NCI-H128 (cell line): ENCODE data around the gene ANGEL2.
"Not testable (repeated sequence)": the region's sequence is repeated elsewhere in the genome, so short reads cannot be mapped to it uniquely, and the experiment has no call there.

Experiments
- DNase-seq: peaks from one replicate; lab custom pipeline; 2025; ENCODE audit not compliant: unreplicated experiment; lab: John Stamatoyannopoulos, UW

ANGEL2 gene, protein sequence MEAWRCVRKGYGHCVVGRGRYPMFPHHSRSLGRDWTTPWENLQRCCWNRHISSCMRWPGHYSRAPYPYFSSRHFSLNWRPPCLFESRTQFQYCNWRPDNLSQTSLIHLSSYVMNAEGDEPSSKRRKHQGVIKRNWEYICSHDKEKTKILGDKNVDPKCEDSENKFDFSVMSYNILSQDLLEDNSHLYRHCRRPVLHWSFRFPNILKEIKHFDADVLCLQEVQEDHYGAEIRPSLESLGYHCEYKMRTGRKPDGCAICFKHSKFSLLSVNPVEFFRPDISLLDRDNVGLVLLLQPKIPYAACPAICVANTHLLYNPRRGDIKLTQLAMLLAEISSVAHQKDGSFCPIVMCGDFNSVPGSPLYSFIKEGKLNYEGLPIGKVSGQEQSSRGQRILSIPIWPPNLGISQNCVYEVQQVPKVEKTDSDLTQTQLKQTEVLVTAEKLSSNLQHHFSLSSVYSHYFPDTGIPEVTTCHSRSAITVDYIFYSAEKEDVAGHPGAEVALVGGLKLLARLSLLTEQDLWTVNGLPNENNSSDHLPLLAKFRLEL

DNA sequence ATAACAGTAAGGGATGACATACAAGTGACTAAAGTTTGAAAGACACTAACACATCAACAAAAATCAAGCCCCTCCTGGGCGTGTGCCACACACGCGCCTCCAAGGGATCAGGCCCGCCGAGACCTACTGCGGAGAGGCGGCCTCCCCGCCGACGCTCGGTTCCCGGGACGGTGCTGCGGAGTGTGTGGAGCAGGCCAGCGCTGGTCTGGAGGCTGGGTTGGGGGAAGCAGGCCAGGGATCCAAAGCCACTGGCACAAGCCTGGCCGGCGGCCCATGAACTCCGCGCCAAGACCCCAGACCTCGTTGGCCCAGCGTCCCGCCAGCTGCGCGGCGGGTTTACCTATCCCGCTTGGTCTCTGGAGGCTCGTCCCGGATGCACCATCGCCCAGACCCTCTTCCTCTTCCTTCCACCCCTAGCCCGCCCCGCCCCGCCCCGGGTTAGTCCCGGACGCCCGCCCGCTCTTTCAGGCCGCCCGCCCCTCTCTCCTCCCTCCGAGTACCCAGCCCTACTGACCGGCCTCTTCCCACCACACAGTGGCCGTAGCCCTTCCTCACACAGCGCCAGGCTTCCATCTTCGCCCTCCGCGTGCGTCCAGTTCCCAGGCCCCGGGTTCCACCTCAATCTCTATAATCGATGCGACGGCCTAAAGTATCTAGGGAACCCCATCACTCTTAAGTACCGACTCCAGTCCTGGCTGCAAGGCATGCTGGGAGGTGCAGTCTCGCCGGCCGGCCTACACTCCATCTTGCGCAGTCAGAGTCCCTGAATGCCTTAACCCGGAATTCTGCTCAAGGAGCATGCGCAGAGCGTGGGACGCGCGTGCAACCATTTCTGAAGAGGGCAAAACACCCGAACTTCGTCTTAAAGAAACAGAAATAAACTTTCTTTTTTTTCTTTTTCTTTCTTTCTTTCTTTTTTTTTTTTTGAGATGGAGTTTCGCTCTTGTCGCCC is at the start of gene ANGEL2:
ANGEL2 (minus strand) TSS at position 769 of the 952 bp plus-strand sequence; CDS start at position 573, 196 bp downstream.
- peak; percentile 97 for DNase-seq

DNA sequence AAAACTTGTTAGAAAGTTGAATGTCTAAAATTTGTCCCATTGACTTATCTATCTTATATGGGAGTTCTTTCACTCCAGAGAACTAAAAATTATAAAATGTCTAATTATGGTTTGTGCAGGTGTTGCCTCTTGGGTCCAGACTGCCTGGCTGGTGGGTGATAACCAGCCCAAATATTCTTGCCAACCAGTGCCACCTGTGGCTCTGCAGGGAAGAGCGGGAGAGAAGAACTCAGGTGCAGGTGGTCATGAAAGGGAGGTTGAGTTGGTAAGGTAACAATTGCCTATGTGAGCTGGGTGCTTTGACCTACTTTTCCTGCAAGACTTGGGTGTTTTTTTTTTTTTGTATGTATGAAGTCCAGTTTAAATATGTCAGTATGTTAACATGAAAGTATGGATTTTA is 45.6 kb upstream of the ANGEL2 start:
- no peak for DNase-seq

DNA sequence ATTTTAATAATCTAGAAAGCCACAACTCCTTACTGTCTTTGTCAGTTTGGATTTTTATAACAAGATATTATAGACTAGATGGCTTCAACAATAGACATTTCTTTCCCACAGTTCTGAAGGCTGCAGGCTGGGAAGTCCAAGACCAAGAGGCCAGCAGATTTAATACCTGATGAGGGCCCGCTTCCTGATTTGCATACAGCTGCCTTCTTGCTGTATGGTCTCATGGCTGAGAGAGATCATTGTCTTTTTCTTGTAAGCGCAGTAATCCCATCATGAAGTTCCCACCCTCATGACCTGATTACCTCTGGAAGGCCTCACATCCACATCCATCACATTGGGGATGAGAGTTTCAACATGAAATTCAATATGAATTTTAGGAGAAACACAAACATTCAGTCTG is 45.2 kb upstream of the ANGEL2 start:
- no peak for DNase-seq

DNA sequence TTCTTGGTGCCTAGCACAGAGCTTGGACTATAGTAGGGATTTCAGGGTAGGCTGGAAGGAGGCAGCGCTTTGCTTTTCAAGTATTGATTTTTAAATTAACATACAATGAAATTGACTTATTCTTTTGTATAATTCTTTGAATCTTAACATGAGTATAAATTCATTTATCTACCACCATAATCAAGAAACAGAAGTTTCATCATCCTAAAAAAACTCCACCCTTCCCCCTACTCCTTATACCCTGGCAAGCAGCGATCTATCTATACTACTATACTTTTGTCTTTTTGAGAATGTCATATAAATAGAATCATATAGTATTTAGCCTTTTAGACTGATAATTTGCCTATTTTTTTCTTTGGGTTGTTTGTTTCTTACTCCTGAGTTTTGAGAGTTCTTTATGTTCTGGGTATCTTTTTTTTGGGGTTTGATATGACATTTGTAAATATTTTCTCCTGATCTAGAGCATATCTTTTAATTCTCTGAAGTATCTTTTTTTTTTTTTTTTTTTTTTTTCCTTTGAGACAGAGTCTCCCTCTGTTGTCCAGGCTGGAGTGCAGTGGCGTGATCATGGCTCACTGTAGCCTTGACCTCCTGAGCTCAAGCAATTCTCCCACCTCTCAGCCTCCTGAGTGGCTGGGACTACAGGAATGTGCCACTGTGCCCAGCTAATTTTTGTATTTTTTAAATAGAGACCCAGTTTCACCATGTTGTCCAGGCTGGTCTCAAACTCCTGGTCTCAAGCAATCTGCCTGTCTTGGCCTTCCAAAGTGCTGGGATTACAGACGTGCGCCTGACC is 41.8 kb upstream of the ANGEL2 start:
- DNase-seq, result no peak

DNA sequence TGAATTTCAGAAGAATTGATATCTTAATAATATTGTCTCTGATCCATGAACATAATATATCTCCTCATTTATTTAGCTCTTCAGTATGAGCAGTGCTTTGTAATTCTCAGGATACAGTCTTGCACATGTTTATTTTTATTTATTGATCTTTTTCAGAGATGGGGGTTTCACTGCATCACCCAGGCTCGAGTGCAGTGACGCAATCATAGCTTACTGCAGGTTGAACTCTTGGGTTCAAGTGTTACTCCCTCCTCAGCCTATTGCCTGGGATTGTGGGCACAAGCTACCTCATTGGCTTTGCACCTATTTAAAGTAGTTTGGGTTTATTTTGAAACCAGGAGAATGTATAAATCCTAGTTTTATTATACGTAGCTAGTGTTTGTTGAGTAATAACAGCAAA is 40.1 kb upstream of the ANGEL2 start:
- DNase-seq, result no peak

DNA sequence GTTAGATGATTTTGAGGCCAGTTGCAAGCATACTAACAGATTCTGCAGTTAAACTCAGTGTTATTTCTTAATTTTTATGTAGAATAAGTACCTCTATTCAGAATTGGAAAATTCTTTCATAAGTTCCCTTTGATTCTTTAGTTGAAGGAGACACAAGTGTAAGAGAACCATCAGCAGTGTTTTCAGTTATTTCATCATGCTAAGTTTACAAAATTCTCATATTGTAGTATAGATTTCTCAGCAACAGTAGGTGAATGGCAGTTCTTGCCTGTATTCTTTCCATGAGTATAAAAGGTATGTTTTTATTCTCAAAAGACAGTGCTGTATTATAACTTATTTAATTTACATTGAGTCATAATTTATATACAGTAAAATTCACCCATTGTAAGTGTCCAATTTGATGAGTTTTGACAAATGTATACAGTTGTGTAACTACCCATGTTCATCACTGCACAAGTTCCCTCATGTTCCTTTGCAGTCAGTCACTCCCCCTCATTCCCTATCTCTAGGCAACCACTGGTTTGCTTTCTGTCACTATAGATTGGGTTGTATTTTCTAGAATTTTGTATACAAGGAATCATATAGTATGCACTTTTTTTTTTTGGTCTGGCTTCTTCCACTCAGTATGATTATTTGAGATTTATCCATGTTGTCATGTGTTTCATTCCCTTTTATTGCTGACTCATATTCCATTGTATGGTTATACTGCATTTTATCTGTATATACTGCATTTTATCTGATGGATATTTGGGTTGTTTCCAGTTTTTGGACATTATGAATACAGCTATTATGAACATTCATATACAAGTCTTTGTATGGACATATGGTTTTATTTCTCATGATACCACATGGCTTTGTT is 39.3 kb upstream of the ANGEL2 start:
- no peak for DNase-seq

DNA sequence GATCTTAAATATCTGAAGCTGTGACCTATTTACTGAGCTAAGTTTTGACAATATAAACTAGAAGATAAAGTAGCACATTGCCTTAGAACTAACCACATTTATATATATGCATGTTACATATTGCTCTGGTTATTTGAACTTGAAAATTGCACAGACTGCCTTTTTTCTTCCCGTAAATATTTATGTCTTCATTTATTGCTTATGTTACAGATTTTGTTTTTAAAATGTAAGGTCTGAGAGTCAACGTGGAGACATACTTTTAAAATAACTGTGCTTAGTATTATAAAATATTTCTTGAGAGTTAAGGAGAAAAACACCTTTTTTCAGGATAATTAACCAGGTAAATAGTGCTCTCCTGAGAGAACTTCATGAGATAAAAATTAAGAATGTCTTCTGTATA is 38.5 kb upstream of the ANGEL2 start:
- DNase-seq, result no peak

DNA sequence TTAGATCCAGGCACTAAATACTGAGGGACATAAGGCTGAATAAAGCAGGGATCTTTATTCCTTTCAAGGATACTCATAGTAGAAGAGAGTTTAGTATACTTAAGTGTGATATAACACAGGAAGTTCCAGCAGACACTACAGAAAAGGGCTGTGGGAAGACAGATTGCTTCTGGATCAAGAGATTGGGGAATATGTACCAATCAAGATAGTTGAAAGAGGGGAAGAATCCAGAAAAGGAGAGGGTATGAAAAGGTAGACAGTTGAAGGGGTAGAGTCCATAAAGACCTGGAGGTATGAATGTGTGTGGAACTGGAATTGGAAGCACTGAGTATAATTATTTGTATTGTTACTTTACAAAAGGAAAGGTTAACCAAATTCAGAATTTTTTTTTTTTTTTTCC is 37.8 kb upstream of the ANGEL2 start:
- DNase-seq, result no peak

DNA sequence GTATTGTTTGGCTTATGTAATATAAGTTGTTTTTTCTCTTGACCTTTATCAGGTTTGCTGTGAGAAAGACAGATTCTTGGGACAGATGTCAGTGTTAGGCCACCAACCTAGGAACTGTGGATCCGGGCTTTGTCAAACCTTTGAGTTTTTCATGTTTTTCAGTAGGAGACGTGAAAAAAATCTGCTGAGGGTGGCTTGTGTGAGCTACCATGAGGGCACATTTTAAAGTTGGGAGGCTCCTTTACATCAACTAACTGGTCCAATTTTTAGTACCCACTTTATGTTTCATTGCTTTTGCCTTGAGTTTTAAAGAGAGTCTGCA is 36.2 kb upstream of the ANGEL2 start:
- DNase-seq, result no peak

DNA sequence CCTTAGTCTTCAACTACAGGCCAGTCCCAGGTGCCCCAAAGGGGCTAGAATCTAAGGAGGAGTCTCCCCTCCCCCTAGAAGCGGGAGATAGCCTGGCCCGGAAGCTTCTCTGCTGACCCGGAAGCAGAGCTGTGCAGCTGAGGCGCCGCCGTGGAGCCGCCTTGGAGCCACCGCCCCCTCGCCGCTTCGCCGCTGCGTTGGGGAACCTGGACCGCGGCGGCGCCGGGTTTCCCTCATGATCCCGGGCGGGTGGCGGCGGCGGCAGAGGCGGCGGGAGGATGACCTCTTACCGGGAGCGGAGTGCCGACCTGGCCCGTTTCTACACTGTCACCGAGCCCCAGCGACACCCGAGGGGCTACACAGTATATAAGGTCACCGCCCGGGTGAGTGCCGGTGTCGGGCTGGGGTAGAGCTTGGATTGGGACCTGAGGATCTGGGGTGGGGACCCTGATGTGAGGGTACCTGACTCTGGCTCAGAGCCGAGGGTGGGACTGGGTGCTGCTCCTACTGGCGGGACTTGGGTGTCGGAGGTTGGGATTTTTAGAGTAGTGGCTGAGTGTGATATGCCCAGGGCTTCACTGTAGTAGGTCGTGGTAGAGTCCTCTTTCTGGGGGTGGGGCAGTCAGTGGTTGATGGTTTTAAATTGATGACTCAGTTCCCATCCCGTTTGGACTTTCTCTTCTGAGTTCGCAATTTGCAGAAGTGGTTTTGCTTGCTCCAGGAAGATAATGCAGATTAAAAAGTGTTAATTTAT is 35.6 kb upstream of the ANGEL2 start, which contains the start of gene RPS6KC1:
RPS6KC1 (plus strand) TSS at position 115 of the 754 bp plus-strand sequence; CDS start at position 279, 164 bp downstream.
- DNase-seq, result peak; percentile 36

DNA sequence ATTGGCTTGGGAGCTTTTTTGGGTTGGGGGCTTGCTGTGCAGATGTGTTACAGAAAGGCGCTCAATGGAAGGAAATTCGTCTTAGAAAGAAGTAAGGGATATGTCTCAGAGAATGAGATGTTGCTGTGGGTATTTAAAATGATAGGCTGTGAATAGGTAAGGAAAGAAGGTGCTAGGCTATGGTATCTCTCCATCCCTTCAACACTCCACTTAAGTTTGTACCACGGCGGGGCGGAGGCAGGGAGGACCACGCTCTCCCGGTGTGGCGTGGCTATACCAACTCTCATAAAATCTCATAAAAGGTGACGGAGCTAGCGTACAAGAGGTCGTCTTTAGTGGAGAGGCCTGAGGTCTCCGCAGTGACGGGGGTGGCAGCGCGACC is 35.1 kb upstream of the ANGEL2 start:
- DNase-seq, result no peak

DNA sequence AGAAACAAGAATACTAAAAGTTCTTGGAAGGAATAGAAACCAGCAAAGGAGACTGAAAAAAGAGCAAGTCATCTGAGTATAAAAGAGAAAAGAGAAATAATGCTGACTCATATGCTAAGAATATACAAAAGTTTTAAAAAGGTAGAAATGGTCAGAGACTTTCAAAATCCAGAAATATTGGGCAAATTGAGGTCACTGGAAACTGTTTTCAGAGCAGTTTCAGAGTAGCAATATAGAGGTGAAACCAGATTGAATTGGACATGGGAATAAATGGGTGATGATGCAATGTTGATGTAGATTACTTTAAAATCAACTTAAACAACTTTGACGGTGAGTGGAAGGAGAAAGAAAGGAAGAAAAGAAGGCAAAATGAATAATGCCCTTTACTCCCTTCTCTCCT is 33.6 kb upstream of the ANGEL2 start:
- DNase-seq, result no peak

DNA sequence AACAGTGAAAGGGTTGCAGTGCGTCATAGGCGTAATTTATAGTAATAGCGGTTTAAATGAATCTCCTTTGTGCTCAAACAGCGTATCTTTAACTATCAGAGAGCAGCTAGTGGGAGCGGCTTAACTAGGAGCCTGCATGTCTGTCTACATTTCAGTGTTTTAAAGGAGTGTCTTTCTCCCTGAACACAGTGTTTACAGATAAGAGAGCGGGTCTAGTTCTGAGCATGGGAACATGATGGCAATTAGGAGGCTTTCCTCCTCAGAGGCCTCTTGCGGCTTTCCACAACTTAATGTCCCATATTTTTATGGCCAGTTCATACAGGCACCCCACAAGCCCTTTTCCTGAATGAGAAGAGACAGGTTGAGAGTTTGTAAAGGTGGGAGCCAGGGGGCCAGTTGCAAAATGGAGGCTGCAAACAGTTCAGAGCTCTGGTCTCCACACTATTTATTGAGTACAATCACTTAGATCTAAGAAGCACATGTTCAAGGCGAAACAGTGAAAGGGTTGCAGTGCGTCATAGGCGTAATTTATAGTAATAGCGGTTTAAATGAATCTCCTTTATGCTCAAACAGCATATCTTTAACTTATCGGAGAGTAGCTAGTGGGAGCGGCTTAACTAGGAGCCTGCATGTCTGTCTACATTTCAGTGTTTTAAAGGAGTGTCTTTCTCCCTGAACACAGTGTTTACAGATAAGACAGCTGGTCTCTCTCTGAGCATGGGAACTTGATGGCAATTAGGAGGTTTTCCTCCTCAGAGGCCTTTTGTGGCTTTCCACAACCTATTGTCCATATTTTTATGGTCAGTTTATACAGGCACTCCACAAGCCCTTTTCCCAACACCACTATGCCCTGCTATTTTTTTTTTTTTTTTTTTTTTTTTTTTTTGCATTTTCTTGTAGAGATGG is 29.9 kb upstream of the ANGEL2 start:
- not testable (repeated sequence) for DNase-seq

DNA sequence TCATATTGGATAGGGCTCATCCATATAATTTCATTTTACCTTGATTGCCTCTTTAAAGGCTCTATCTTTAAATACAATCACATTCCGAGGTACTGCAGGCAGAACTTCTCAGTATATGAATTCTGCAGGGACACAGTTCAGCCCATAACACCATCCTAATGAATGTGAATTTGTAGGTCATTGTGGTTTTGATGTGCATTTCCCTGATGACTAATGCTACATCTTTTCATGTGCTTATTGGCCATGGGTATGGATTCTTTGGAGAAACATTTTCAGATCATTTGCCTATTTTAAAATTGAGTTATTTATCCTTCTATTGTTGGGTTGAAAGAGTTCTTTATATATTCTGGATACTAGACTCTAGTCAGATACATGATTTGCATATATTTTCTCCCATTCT is 25.8 kb upstream of the ANGEL2 start:
- no peak for DNase-seq

DNA sequence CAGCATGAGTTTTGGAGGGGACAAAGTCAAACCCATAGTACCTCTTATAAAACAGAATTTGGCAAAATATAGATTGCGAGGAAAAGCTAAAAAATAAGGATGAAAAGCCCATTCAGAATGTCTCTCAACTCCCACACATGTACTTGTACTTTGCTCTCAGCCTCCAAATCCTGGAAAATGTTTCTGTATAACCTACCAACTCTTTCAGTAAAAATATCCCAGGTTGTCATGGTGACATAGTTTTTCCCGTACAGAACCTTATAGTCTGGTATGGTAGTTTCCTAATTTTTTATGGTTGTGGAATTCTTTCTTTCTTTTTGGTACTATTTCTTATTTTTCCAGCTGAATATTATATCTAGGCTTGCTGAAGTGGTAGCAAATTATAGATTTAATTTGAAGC is 19.9 kb upstream of the ANGEL2 start:
- no peak for DNase-seq

DNA sequence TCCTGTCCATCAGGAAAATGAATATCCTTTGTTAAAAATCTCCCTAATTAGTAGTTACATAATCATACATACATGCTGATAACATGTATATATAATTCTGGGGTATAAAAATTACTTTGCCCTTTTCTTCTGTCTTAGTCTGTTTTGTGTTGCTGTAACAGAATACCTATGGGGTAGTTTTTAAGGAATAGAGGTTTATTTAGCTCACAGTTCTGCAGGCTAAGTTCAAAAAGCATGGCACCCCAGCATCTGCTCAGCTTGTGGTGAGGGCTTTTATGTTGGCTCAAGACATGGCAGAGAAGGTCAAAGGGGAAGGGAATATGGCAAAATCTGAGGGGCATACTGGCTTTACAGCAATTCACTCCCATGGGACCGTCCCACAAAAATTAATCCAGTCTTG is 19.0 kb upstream of the ANGEL2 start:
- DNase-seq, result no peak

DNA sequence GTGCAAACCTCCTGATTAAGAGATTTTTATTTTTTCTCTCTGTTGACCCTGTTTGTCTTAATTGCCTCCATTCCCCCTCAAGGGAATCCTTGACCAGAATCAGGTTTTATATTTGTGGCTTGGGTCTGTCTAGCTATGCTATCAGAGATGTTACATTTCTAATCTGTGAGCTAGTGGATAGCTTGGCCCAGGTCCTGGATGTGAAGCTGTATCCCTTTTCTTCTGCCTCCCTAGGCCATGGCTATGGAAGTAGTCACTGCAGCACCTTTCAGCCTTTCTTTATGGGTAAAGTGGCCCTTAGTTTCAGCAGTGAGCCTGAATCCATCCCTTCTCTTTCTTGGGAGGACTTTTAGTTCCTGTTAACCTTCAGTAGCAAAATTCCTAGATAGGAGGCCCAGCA is 17.0 kb upstream of the ANGEL2 start:
- no peak for DNase-seq

DNA sequence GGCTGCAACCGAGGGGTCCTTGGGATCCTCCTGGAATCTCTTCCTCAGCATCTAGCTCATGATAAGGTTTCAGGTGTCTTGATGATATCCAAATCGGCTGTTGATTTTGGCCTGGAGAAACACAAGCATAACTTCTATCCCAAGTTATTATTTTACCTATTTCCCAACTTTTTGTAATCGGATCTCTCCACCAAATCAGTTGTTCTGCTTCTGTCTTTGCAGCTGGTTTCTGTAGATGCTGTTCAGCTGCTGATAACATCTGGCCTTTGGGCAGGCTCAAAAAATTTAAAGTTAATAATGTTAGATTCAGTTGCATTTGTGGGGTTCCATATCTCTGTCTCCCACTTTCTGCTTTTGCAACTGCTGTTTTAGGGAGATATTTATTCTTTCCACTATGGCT is 11.4 kb upstream of the ANGEL2 start:
- DNase-seq, result not testable (repeated sequence)
